Measurements from ENCODE around the gene ABI3BP.

- TF ChIP-seq CTCF (IDR thresholded peaks at IDR 0.05; ENCODE audit: low read depth, low read length), result no peak
- TF ChIP-seq POLR2A (IDR thresholded peaks at IDR 0.05; ENCODE audit: extremely low read depth, insufficient read length), result no peak
Observed at GRCh38 chr3:100988080-100988479, 5.1 kb downstream of the ABI3BP start.

Measured in NB4 (cell line).